GM18870 (cell line): ENCODE data around the gene MTA3.

Experiments
- ATAC-seq: cut with Tn5 transposase; IDR thresholded peaks from one replicate; pipeline ENCODE4 v1.9.1; 2021; ENCODE audit warnings: moderate library complexity; ENCODE audit not compliant: unreplicated experiment

MTA3 gene

GRCh38 chr2:42781181-42781580 is 212.7 kb downstream of the MTA3 start:
- no peak for ATAC-seq

- no peak for ATAC-seq
These were observed 215.1 kb downstream of the MTA3 start for GRCh38 chr2:42783511-42783910.

GRCh38 chr2:42784204-42784880 is 215.9 kb downstream of the MTA3 start:
- ATAC-seq = no peak

GRCh38 chr2:42786561-42787345 is 218.3 kb downstream of the MTA3 start:
- no peak for ATAC-seq

- no peak for ATAC-seq
These were observed 219.0 kb downstream of the MTA3 start for GRCh38 chr2:42787424-42787787.

- ATAC-seq = no peak
These were observed 219.5 kb downstream of the MTA3 start for GRCh38 chr2:42787788-42788477.

GRCh38 chr2:42788478-42788793 is 220.0 kb downstream of the MTA3 start:
- ATAC-seq = no peak

- ATAC-seq = no peak
These were observed 220.4 kb downstream of the MTA3 start for GRCh38 chr2:42788882-42789281.

GRCh38 chr2:42789751-42790150 is 221.3 kb downstream of the MTA3 start:
- no peak for ATAC-seq

GRCh38 chr2:42791606-42792005 is 223.2 kb downstream of the MTA3 start:
- ATAC-seq = no peak

- ATAC-seq = no peak
These were observed 223.7 kb downstream of the MTA3 start for GRCh38 chr2:42792087-42792582.

GRCh38 chr2:42792583-42793333 is 224.3 kb downstream of the MTA3 start, which contains the start of gene HAAO:
HAAO (minus strand) TSS chr2:42792583; CDS start chr2:42792536, 47 bp downstream.
- ATAC-seq = no peak

GRCh38 chr2:42793334-42794270 is 225.2 kb downstream of the MTA3 start:
- no peak for ATAC-seq

- no peak for ATAC-seq
These were observed 226.0 kb downstream of the MTA3 start for GRCh38 chr2:42794271-42795046.

GRCh38 chr2:42795275-42795674 is 226.8 kb downstream of the MTA3 start:
- no peak for ATAC-seq

- ATAC-seq = peak; percentile 35
These were observed 227.4 kb downstream of the MTA3 start for GRCh38 chr2:42795841-42796301.

GRCh38 chr2:42796427-42797248 is 228.2 kb downstream of the MTA3 start:
- ATAC-seq = no peak

- no peak for ATAC-seq
These were observed 228.8 kb downstream of the MTA3 start for GRCh38 chr2:42797281-42797680.
